Panc1 (cell line): ENCODE results near the gene FAS. TPM values are rescaled to one million over a fixed set of nuclear protein-coding genes. Genes with fewer than 3 reads are reported as not detected.

Experiments
- ATAC-seq: fragments of 200-7000 bp; cut with Tn5 transposase; 2 replicates; pipeline ENCODE4 v1.9.1; 2020; ENCODE audit warnings: mild to moderate bottlenecking, moderate library complexity
- BruUV-seq: library from RNA; stranded (reverse); fragments of 400-500 nt; replicated peaks from 2 replicates; lab custom pipeline; 2021; lab: Mats Ljungman, UMichigan
- CTCF ChIA-PET: fragments of 300-600 bp; sonication (Branson Sonifier 250); formaldehyde crosslinking; loops from one replicate; lab custom pipeline; 2022; ENCODE audit warnings: antibody characterized with exemption; lab: Charles Lee
- POLR2A ChIA-PET: fragments of 300-600 bp; sonication (Branson Sonifier 250); formaldehyde crosslinking; loops from one replicate; lab custom pipeline; 2022; ENCODE audit warnings: antibody characterized with exemption; lab: Charles Lee
- DNase-seq: peaks from one replicate; pipeline ENCODE4 v3.0.0-alpha.2; 2010; ENCODE audit warnings: low read depth, low spot score
- H3K27ac ChIP-seq: 2 replicates; pipeline ENCODE4 v1.5.1; 2011; ENCODE audit warnings: mild to moderate bottlenecking, low read length, inconsistent platforms
- H3K27me3 ChIP-seq: fragments of 200-500 bp; sonication (Bioruptor generic); 2 replicates; pipeline ENCODE4 v1.6.0; 2014; ENCODE audit warnings: low read length, inconsistent platforms; ENCODE audit not compliant: control insufficient read depth, insufficient read depth
- H3K36me3 ChIP-seq: fragments of 200-500 bp; sonication (Bioruptor generic); 2 replicates; pipeline ENCODE4 v1.5.1; 2014; ENCODE audit warnings: inconsistent platforms, mild to moderate bottlenecking, low read length, moderate library complexity; ENCODE audit not compliant: control insufficient read depth, insufficient read depth
- H3K4me1 ChIP-seq: 2 replicates; pipeline ENCODE4 v1.5.1; 2011; ENCODE audit warnings: inconsistent platforms, mild to moderate bottlenecking, low read length, moderate library complexity; ENCODE audit not compliant: control insufficient read depth, insufficient read depth
- H3K4me3 ChIP-seq, 2 experiments: 2 replicates each; pipeline ENCODE4 v1.5.1; 2011 to 2012; ENCODE audit warnings: low read depth in 2 of 2, low read length in 2 of 2, mild to moderate bottlenecking in 2 of 2, inconsistent platforms in 1 of 2, moderate library complexity in 1 of 2
- H3K9me3 ChIP-seq: fragments of 200-500 bp; sonication (Bioruptor generic); 2 replicates; pipeline ENCODE4 v1.5.1; 2014; ENCODE audit warnings: low read depth, mild to moderate bottlenecking, inconsistent platforms, low read length, moderate library complexity; ENCODE audit not compliant: control insufficient read depth, insufficient read depth
- POLR2AphosphoS5 ChIP-seq: IDR thresholded peaks from 2 replicates; pipeline ENCODE4 v1.6.1; 2012; ENCODE audit warnings: mild to moderate bottlenecking, low read depth, low read length, moderate library complexity
- SIN3A ChIP-seq: IDR thresholded peaks from 2 replicates; pipeline ENCODE4 v1.6.1; 2012; ENCODE audit warnings: low read depth, mild to moderate bottlenecking, low read length, moderate library complexity, borderline replicate concordance; ENCODE audit not compliant: insufficient read depth
- TCF7L2 ChIP-seq: IDR thresholded peaks from 2 replicates; pipeline ENCODE4 v1.6.1; 2011; ENCODE audit warnings: mild to moderate bottlenecking, low read depth, low read length, inconsistent platforms
- in situ Hi-C: cut with HindIII; loops from 2 replicates; pipeline ENCODE4 v1.10.0; 2016; ENCODE audit warnings: low sequenced_read_pairs, low pct_unique_long_range_greater_than_20kb
- intact Hi-C: fragments of 100-400 bp; cut with micrococcal nuclease; formaldehyde crosslinking; loops from one replicate; pipeline ENCODE4 v1.10.0; 2022; ENCODE audit not compliant: unreplicated experiment
- total RNA-seq: library from RNA; stranded (reverse); gene quantifications from one replicate; pipeline ENCODE4 v1.2.1, GENCODE V29; 2021; ENCODE audit not compliant: unreplicated experiment
- TF ChIP-seq, protein P1 (sequence below): fragments of 450-650 bp; IDR thresholded peaks from 2 replicates; pipeline ENCODE4 v1.5.1; 2017; ENCODE audit warnings: mild to moderate bottlenecking
- TF ChIP-seq, protein P2 (sequence below), 2 experiments: IDR thresholded peaks; 2 replicates each; pipeline ENCODE4 v1.6.1; 2011 to 2012; ENCODE audit warnings: low read depth in 2 of 2, control low read depth in 1 of 2, low read length in 1 of 2, mild to moderate bottlenecking in 1 of 2, moderate library complexity in 1 of 2; ENCODE audit not compliant: insufficient read depth in 1 of 2

The FAS gene
- total RNA-seq, 1 experiment from 2014 or later = 8.1 TPM

DNA sequence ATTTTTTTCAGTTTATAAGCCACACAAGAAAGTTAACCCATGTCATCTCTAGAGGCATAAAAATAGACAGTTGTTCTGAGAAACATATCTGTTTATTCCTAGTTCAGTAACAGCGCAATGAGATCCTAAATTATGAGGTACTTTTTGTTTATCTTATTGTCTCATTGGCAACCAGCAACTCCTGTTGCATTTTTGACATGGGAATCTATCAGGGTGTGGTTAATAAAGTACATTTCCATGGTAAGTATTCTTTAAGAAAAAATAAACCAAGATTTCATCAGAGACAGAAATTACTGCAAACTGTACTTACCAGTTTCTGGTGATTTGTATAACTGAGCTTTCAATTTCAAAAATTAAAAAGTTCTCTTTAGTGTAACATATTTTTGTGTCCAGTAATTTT lies 9.0 kb downstream of the FAS start:
- no TSS peak for BruUV-seq
- Histone ChIP-seq H3K4me3 (no peak overlapping the region), H3K4me1 (no peaks in the 10 kb centered on the region), H3K27ac (no peak overlapping the region), H3K36me3 (no peaks in the 10 kb centered on the region), H3K27me3 (no peaks in the 10 kb centered on the region), H3K9me3 (no peaks in the 10 kb centered on the region)
- intact Hi-C loops = no loop called here
- CTCF ChIA-PET = no interaction called here
- no peak for TF ChIP-seq TCF7L2
- no peak for TF ChIP-seq SIN3A
- TF ChIP-seq, protein P1, sequence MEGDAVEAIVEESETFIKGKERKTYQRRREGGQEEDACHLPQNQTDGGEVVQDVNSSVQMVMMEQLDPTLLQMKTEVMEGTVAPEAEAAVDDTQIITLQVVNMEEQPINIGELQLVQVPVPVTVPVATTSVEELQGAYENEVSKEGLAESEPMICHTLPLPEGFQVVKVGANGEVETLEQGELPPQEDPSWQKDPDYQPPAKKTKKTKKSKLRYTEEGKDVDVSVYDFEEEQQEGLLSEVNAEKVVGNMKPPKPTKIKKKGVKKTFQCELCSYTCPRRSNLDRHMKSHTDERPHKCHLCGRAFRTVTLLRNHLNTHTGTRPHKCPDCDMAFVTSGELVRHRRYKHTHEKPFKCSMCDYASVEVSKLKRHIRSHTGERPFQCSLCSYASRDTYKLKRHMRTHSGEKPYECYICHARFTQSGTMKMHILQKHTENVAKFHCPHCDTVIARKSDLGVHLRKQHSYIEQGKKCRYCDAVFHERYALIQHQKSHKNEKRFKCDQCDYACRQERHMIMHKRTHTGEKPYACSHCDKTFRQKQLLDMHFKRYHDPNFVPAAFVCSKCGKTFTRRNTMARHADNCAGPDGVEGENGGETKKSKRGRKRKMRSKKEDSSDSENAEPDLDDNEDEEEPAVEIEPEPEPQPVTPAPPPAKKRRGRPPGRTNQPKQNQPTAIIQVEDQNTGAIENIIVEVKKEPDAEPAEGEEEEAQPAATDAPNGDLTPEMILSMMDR = no peak
- no peak for TF ChIP-seq POLR2AphosphoS5
- TF ChIP-seq, protein P2, sequence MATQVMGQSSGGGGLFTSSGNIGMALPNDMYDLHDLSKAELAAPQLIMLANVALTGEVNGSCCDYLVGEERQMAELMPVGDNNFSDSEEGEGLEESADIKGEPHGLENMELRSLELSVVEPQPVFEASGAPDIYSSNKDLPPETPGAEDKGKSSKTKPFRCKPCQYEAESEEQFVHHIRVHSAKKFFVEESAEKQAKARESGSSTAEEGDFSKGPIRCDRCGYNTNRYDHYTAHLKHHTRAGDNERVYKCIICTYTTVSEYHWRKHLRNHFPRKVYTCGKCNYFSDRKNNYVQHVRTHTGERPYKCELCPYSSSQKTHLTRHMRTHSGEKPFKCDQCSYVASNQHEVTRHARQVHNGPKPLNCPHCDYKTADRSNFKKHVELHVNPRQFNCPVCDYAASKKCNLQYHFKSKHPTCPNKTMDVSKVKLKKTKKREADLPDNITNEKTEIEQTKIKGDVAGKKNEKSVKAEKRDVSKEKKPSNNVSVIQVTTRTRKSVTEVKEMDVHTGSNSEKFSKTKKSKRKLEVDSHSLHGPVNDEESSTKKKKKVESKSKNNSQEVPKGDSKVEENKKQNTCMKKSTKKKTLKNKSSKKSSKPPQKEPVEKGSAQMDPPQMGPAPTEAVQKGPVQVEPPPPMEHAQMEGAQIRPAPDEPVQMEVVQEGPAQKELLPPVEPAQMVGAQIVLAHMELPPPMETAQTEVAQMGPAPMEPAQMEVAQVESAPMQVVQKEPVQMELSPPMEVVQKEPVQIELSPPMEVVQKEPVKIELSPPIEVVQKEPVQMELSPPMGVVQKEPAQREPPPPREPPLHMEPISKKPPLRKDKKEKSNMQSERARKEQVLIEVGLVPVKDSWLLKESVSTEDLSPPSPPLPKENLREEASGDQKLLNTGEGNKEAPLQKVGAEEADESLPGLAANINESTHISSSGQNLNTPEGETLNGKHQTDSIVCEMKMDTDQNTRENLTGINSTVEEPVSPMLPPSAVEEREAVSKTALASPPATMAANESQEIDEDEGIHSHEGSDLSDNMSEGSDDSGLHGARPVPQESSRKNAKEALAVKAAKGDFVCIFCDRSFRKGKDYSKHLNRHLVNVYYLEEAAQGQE (IDR thresholded peaks at IDR 0.05; ENCODE audit: insufficient read depth in 1 of 2, low read depth in 2 of 2, low read length in 1 of 2) = no peak
- no peak for ATAC-seq
- in situ Hi-C loops = loop anchor here (25.0 kb wide), 1 partner anchor 213 kb away; the partner anchor contains the start of gene CH25H
- no peak for DNase-seq
- POLR2A ChIA-PET = no interaction called here

DNA sequence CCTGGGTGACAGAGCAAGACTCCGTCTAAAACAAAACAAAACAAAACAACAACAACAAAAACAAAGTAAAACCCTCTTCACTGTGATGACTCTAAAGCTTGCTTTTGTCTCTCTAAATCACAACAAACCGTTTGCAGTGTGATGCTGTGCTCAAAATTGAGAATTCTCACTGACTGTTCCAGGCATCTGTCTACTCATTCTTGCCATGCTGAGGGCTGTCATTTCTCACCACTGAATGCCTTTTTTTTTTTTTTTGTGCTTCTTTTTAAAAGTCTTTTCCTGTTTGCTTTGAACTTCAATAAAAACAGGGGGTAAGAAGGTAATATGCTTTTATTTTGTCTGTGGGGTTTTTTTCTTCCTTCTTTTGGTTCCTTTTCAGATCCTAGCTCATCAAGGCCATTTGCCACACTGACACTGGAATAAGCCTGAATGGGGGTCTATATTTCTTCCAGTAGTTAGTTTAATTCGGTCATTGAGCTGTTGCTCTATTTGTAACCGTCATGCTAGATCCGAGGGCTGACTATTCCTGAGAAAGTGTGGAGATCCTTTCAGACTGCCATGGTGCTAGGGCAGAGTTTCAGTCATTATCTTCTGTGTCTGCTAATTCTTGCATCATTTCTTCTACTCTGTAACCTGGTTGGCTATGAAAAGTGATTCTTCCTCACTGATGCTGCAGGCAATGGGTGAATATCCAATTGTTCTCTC lies 10.6 kb downstream of the FAS start:
- DNase-seq = no peak
- in situ Hi-C loops = loop anchor here (25.0 kb wide), 1 partner anchor 211 kb away; the partner anchor contains the start of gene CH25H
- CTCF ChIA-PET = interaction anchor here (0.5 kb wide), 1 partner anchor 201 kb away, joined by 3 read pairs; no protein-coding TSS in a partner anchor
- intact Hi-C loops = no loop called here
- 0 out of 4 replicates have a peak overlapping the region, but pooled peaks of 1 of the 2 experiments have one; percentile 10 for H3K4me3 ChIP-seq
- no peaks in the 10 kb centered on the region for H3K36me3 ChIP-seq
- POLR2A ChIA-PET = no interaction called here
- TF ChIP-seq, protein P2 (IDR thresholded peaks at IDR 0.05; ENCODE audit: insufficient read depth in 1 of 2, low read depth in 2 of 2, low read length in 1 of 2) = no peak
- TF ChIP-seq, protein P1 = no peak
- TF ChIP-seq TCF7L2 (no peak), SIN3A (no peak), POLR2AphosphoS5 (no peak)
- no TSS peak for BruUV-seq
- no peak overlapping the region for H3K27ac ChIP-seq
- H3K9me3 ChIP-seq = no peaks in the 10 kb centered on the region
- H3K4me1 ChIP-seq = no peaks in the 10 kb centered on the region
- H3K27me3 ChIP-seq = no peaks in the 10 kb centered on the region
- no peak for ATAC-seq
